NCI-H460 (cell line): Measurements from ENCODE around the gene DLL1. TPM values are rescaled to one million over a fixed set of nuclear protein-coding genes. Genes with fewer than 3 reads are reported as not detected.

Experiments used
- DNase-seq: peaks from one replicate; pipeline ENCODE4 v3.0.0-alpha.2; 2016; ENCODE audit warnings: low read depth; ENCODE audit errors: extremely low read depth
- total RNA-seq: library from RNA; depleted of rRNA; stranded (reverse); fragments of >200 nt; shearing (Covaris generic); gene quantifications from 2 replicates; pipeline ENCODE4 v1.2.3, GENCODE V29; 2014

Gene DLL1
- total RNA-seq, 1 experiment from 2014 or later: 0.17 TPM

- DNase-seq: no peak
Measured at GRCh38 chr6:170253226-170253909, 37.5 kb downstream of the DLL1 start.

- DNase-seq: no peak
Measured at GRCh38 chr6:170251776-170252571, 38.9 kb downstream of the DLL1 start.

- DNase-seq: no peak
Measured at GRCh38 chr6:170250981-170251775, 39.7 kb downstream of the DLL1 start.

- no peak for DNase-seq
Measured at GRCh38 chr6:170250455-170250854, 40.4 kb downstream of the DLL1 start.

- DNase-seq: no peak
Measured at GRCh38 chr6:170249817-170250216, 41.1 kb downstream of the DLL1 start.

- no peak for DNase-seq
Measured at GRCh38 chr6:170248861-170249600, 41.8 kb downstream of the DLL1 start.

GRCh38 chr6:170248111-170248805 lies 42.6 kb downstream of the DLL1 start:
- DNase-seq: no peak

GRCh38 chr6:170247178-170247701 lies 43.6 kb downstream of the DLL1 start:
- no peak for DNase-seq

- DNase-seq: no peak
Measured at GRCh38 chr6:170245475-170245992, 45.3 kb downstream of the DLL1 start.

GRCh38 chr6:170244721-170245474 lies 46.0 kb downstream of the DLL1 start:
- no peak for DNase-seq

GRCh38 chr6:170243791-170244291 lies 47.0 kb downstream of the DLL1 start:
- DNase-seq: no peak

GRCh38 chr6:170243386-170243785 lies 47.5 kb downstream of the DLL1 start:
- no peak for DNase-seq

- DNase-seq: no peak
Measured at GRCh38 chr6:170238741-170239565, 51.9 kb downstream of the DLL1 start.

- no peak for DNase-seq
Measured at GRCh38 chr6:170237999-170238740, 52.7 kb downstream of the DLL1 start.

- no peak for DNase-seq
Measured at GRCh38 chr6:170236131-170236836, 54.6 kb downstream of the DLL1 start.

- no peak for DNase-seq
Measured at GRCh38 chr6:170235391-170236125, 55.3 kb downstream of the DLL1 start.
